ENCODE results near the gene SZT2.
"Not testable (repeated sequence)": the region's sequence is repeated elsewhere in the genome, so short reads cannot be mapped to it uniquely, and the experiment has no call there.

Gene SZT2

GRCh38 chr1:43386676-43387075 lies 3.0 kb upstream of the SZT2 start:
- peaks cover 41 to 53% of the 10 kb centered on the region in 2 donors for H3K36me3 ChIP-seq (ENCODE audit: control insufficient read depth in 1 of 2, insufficient read depth in 2 of 2, low read length in 2 of 2)
- no peak overlapping the region for H3K27ac ChIP-seq (ENCODE audit: low read depth, low read length)
- H3K27me3 ChIP-seq (ENCODE audit: control insufficient read depth in 1 of 2, insufficient read depth in 2 of 2, low read length in 2 of 2), result no peaks in the 10 kb centered on the region
- no peak overlapping the region for H3K4me3 ChIP-seq (ENCODE audit: low read depth in 1 of 2, low read length in 2 of 2)
- H3K4me1 ChIP-seq (ENCODE audit: control insufficient read depth in 1 of 2, insufficient read depth in 2 of 2, low read length in 2 of 2), result peaks cover 39 to 41% of the 10 kb centered on the region in 2 donors
- H3K9ac ChIP-seq (ENCODE audit: low read depth in 1 of 2, low read length in 2 of 2), result no peak overlapping the region
- H3K9me3 ChIP-seq (ENCODE audit: control insufficient read depth in 1 of 2, low read length in 2 of 2), result no peaks in the 10 kb centered on the region

- Histone ChIP-seq H3K9me3 (ENCODE audit: control insufficient read depth in 1 of 2, low read length in 2 of 2) (no peaks in the 10 kb centered on the region), H3K27ac (ENCODE audit: low read depth, low read length) (no peak overlapping the region), H3K9ac (ENCODE audit: low read depth in 1 of 2, low read length in 2 of 2) (peak overlapping the region; percentile 88 to 91), H3K4me3 (ENCODE audit: low read depth in 1 of 2, low read length in 2 of 2) (peak overlapping the region; percentile 88 to 94), H3K4me1 (ENCODE audit: control insufficient read depth in 1 of 2, insufficient read depth in 2 of 2, low read length in 2 of 2) (peaks cover 26 to 27% of the 10 kb centered on the region in 2 donors), H3K27me3 (ENCODE audit: control insufficient read depth in 1 of 2, insufficient read depth in 2 of 2, low read length in 2 of 2) (no peaks in the 10 kb centered on the region), H3K36me3 (ENCODE audit: control insufficient read depth in 1 of 2, insufficient read depth in 2 of 2, low read length in 2 of 2) (peaks cover 37 to 48% of the 10 kb centered on the region in 2 donors)
Measured at GRCh38 chr1:43387976-43388599, 1.6 kb upstream of the SZT2 start.

- Histone ChIP-seq H3K4me3 (ENCODE audit: low read depth in 1 of 2, low read length in 2 of 2) (peak overlapping the region; percentile 88 to 94), H3K27me3 (ENCODE audit: control insufficient read depth in 1 of 2, insufficient read depth in 2 of 2, low read length in 2 of 2) (no peaks in the 10 kb centered on the region), H3K9ac (ENCODE audit: low read depth in 1 of 2, low read length in 2 of 2) (peak overlapping the region; percentile 88 to 91), H3K27ac (ENCODE audit: low read depth, low read length) (no peak overlapping the region), H3K36me3 (ENCODE audit: control insufficient read depth in 1 of 2, insufficient read depth in 2 of 2, low read length in 2 of 2) (peaks cover 33 to 43% of the 10 kb centered on the region in 2 donors), H3K9me3 (ENCODE audit: control insufficient read depth in 1 of 2, low read length in 2 of 2) (no peaks in the 10 kb centered on the region), H3K4me1 (ENCODE audit: control insufficient read depth in 1 of 2, insufficient read depth in 2 of 2, low read length in 2 of 2) (peaks cover 26 to 27% of the 10 kb centered on the region in 2 donors)
Measured at GRCh38 chr1:43388613-43389012, 1.1 kb upstream of the SZT2 start.

GRCh38 chr1:43392702-43393101 lies 3.0 kb downstream of the SZT2 start:
- Histone ChIP-seq H3K4me1 (ENCODE audit: control insufficient read depth in 1 of 2, insufficient read depth in 2 of 2, low read length in 2 of 2) (peaks cover 24 to 26% of the 10 kb centered on the region in 2 donors), H3K4me3 (ENCODE audit: low read depth in 1 of 2, low read length in 2 of 2) (no peak overlapping the region), H3K9me3 (ENCODE audit: control insufficient read depth in 1 of 2, low read length in 2 of 2) (no peaks in the 10 kb centered on the region), H3K9ac (ENCODE audit: low read depth in 1 of 2, low read length in 2 of 2) (no peak overlapping the region), H3K27ac (ENCODE audit: low read depth, low read length) (no peak overlapping the region), H3K36me3 (ENCODE audit: control insufficient read depth in 1 of 2, insufficient read depth in 2 of 2, low read length in 2 of 2) (peaks cover 6 to 18% of the 10 kb centered on the region in 2 donors), H3K27me3 (ENCODE audit: control insufficient read depth in 1 of 2, insufficient read depth in 2 of 2, low read length in 2 of 2) (no peaks in the 10 kb centered on the region)

- Histone ChIP-seq H3K27me3 (ENCODE audit: control insufficient read depth in 1 of 2, insufficient read depth in 2 of 2, low read length in 2 of 2) (no peaks in the 10 kb centered on the region), H3K4me1 (ENCODE audit: control insufficient read depth in 1 of 2, insufficient read depth in 2 of 2, low read length in 2 of 2) (peaks cover 8% of the 10 kb centered on the region in 2 donors), H3K4me3 (ENCODE audit: low read depth in 1 of 2, low read length in 2 of 2) (no peak overlapping the region), H3K36me3 (ENCODE audit: control insufficient read depth in 1 of 2, insufficient read depth in 2 of 2, low read length in 2 of 2) (peaks cover 6 to 16% of the 10 kb centered on the region in 2 donors), H3K9ac (ENCODE audit: low read depth in 1 of 2, low read length in 2 of 2) (no peak overlapping the region), H3K27ac (ENCODE audit: low read depth, low read length) (no peak overlapping the region), H3K9me3 (ENCODE audit: control insufficient read depth in 1 of 2, low read length in 2 of 2) (no peaks in the 10 kb centered on the region)
Measured at GRCh38 chr1:43395523-43395922, 5.8 kb downstream of the SZT2 start.

GRCh38 chr1:43396059-43396458 lies 6.4 kb downstream of the SZT2 start:
- H3K4me3 ChIP-seq (ENCODE audit: low read depth in 1 of 2, low read length in 2 of 2), result no peak overlapping the region
- H3K27ac ChIP-seq (ENCODE audit: low read depth, low read length), result no peak overlapping the region
- H3K4me1 ChIP-seq (ENCODE audit: control insufficient read depth in 1 of 2, insufficient read depth in 2 of 2, low read length in 2 of 2), result peaks cover 3 to 4% of the 10 kb centered on the region in 2 donors
- H3K9ac ChIP-seq (ENCODE audit: low read depth in 1 of 2, low read length in 2 of 2), result no peak overlapping the region
- H3K9me3 ChIP-seq (ENCODE audit: control insufficient read depth in 1 of 2, low read length in 2 of 2), result no peaks in the 10 kb centered on the region
- no peaks in the 10 kb centered on the region for H3K27me3 ChIP-seq (ENCODE audit: control insufficient read depth in 1 of 2, insufficient read depth in 2 of 2, low read length in 2 of 2)
- peaks cover 6 to 16% of the 10 kb centered on the region in 2 donors for H3K36me3 ChIP-seq (ENCODE audit: control insufficient read depth in 1 of 2, insufficient read depth in 2 of 2, low read length in 2 of 2)

GRCh38 chr1:43398227-43398626 lies 8.5 kb downstream of the SZT2 start:
- Histone ChIP-seq H3K27ac (ENCODE audit: low read depth, low read length) (no peak overlapping the region), H3K9ac (ENCODE audit: low read depth in 1 of 2, low read length in 2 of 2) (no peak overlapping the region), H3K36me3 (ENCODE audit: control insufficient read depth in 1 of 2, insufficient read depth in 2 of 2, low read length in 2 of 2) (peaks cover 6 to 22% of the 10 kb centered on the region in 2 donors), H3K27me3 (ENCODE audit: control insufficient read depth in 1 of 2, insufficient read depth in 2 of 2, low read length in 2 of 2) (no peaks in the 10 kb centered on the region), H3K4me1 (ENCODE audit: control insufficient read depth in 1 of 2, insufficient read depth in 2 of 2, low read length in 2 of 2) (peaks cover 8 to 9% of the 10 kb centered on the region in 2 donors), H3K4me3 (ENCODE audit: low read depth in 1 of 2, low read length in 2 of 2) (no peak overlapping the region), H3K9me3 (ENCODE audit: control insufficient read depth in 1 of 2, low read length in 2 of 2) (no peaks in the 10 kb centered on the region)

- H3K27me3 ChIP-seq (ENCODE audit: control insufficient read depth in 1 of 2, insufficient read depth in 2 of 2, low read length in 2 of 2); H3K27ac ChIP-seq (ENCODE audit: low read depth, low read length); H3K9me3 ChIP-seq (ENCODE audit: control insufficient read depth in 1 of 2, low read length in 2 of 2); H3K4me3 ChIP-seq (ENCODE audit: low read depth in 1 of 2, low read length in 2 of 2); H3K9ac ChIP-seq (ENCODE audit: low read depth in 1 of 2, low read length in 2 of 2): not testable (repeated sequence)
- H3K36me3 ChIP-seq (ENCODE audit: control insufficient read depth in 1 of 2, insufficient read depth in 2 of 2, low read length in 2 of 2), result peaks cover 13 to 35% of the 10 kb centered on the region in 2 donors
- H3K4me1 ChIP-seq (ENCODE audit: control insufficient read depth in 1 of 2, insufficient read depth in 2 of 2, low read length in 2 of 2), result peaks cover 12% of the 10 kb centered on the region in 2 donors
Measured at GRCh38 chr1:43400441-43400840, 10.7 kb downstream of the SZT2 start.

GRCh38 chr1:43402089-43402865 lies 12.6 kb downstream of the SZT2 start:
- Histone ChIP-seq H3K27me3 (ENCODE audit: control insufficient read depth in 1 of 2, insufficient read depth in 2 of 2, low read length in 2 of 2) (no peaks in the 10 kb centered on the region), H3K9ac (ENCODE audit: low read depth in 1 of 2, low read length in 2 of 2) (no peak overlapping the region), H3K27ac (ENCODE audit: low read depth, low read length) (no peak overlapping the region), H3K4me3 (ENCODE audit: low read depth in 1 of 2, low read length in 2 of 2) (no peak overlapping the region), H3K9me3 (ENCODE audit: control insufficient read depth in 1 of 2, low read length in 2 of 2) (no peaks in the 10 kb centered on the region), H3K36me3 (ENCODE audit: control insufficient read depth in 1 of 2, insufficient read depth in 2 of 2, low read length in 2 of 2) (peaks cover 17 to 42% of the 10 kb centered on the region in 2 donors), H3K4me1 (ENCODE audit: control insufficient read depth in 1 of 2, insufficient read depth in 2 of 2, low read length in 2 of 2) (peaks cover 16 to 18% of the 10 kb centered on the region in 2 donors)

- H3K27ac ChIP-seq (ENCODE audit: low read depth, low read length), result no peak overlapping the region
- no peaks in the 10 kb centered on the region for H3K27me3 ChIP-seq (ENCODE audit: control insufficient read depth in 1 of 2, insufficient read depth in 2 of 2, low read length in 2 of 2)
- peaks cover 23 to 50% of the 10 kb centered on the region in 2 donors for H3K36me3 ChIP-seq (ENCODE audit: control insufficient read depth in 1 of 2, insufficient read depth in 2 of 2, low read length in 2 of 2)
- peaks cover 16 to 18% of the 10 kb centered on the region in 2 donors for H3K4me1 ChIP-seq (ENCODE audit: control insufficient read depth in 1 of 2, insufficient read depth in 2 of 2, low read length in 2 of 2)
- no peaks in the 10 kb centered on the region for H3K9me3 ChIP-seq (ENCODE audit: control insufficient read depth in 1 of 2, low read length in 2 of 2)
- H3K9ac ChIP-seq (ENCODE audit: low read depth in 1 of 2, low read length in 2 of 2), result no peak overlapping the region
- no peak overlapping the region for H3K4me3 ChIP-seq (ENCODE audit: low read depth in 1 of 2, low read length in 2 of 2)
Measured at GRCh38 chr1:43404353-43404752, 14.7 kb downstream of the SZT2 start.
